ENCODE measurements around the gene PDE4D. TPM values are rescaled to one million over a fixed set of nuclear protein-coding genes. Genes with fewer than 3 reads are reported as not detected.

Gene PDE4D
- total RNA-seq, 2 experiments from 2014 or later: 75.5 to 80.7 TPM

- no peak overlapping the region for H3K4me3 Mint-ChIP-seq
- ATAC-seq: no peak
Observed at GRCh38 chr5:59637884-59638580, 255.5 kb downstream of the PDE4D start.

GRCh38 chr5:59629561-59629960, 264.0 kb downstream of the PDE4D start:
- TF ChIP-seq, protein P1, sequence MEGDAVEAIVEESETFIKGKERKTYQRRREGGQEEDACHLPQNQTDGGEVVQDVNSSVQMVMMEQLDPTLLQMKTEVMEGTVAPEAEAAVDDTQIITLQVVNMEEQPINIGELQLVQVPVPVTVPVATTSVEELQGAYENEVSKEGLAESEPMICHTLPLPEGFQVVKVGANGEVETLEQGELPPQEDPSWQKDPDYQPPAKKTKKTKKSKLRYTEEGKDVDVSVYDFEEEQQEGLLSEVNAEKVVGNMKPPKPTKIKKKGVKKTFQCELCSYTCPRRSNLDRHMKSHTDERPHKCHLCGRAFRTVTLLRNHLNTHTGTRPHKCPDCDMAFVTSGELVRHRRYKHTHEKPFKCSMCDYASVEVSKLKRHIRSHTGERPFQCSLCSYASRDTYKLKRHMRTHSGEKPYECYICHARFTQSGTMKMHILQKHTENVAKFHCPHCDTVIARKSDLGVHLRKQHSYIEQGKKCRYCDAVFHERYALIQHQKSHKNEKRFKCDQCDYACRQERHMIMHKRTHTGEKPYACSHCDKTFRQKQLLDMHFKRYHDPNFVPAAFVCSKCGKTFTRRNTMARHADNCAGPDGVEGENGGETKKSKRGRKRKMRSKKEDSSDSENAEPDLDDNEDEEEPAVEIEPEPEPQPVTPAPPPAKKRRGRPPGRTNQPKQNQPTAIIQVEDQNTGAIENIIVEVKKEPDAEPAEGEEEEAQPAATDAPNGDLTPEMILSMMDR (IDR thresholded peaks at IDR 0.05): no peak
- CTCF ChIA-PET: no interaction called here
- H3K4me1 Mint-ChIP-seq (ENCODE audit: low read depth): no peaks in the 10 kb centered on the region
- POLR2A ChIA-PET: no interaction called here
- H3K9me3 Mint-ChIP-seq: peaks cover 7% of the 10 kb centered on the region
- H3K36me3 Mint-ChIP-seq (ENCODE audit: low read depth): no peaks in the 10 kb centered on the region
- DNase-seq (no peak), ATAC-seq (no peak)
- intact Hi-C loops (cut with micrococcal nuclease): no loop called here
- H3K27me3 Mint-ChIP-seq: peaks cover 6% of the 10 kb centered on the region
- H3K4me3 Mint-ChIP-seq: no peak overlapping the region
- no peak overlapping the region for H3K27ac Mint-ChIP-seq

More at GRCh38 chr5:59637884-59638580, 255.5 kb downstream of the PDE4D start:
- intact Hi-C loops (cut with micrococcal nuclease): no loop called here
- Mint-ChIP-seq H3K9me3 (peaks cover 5% of the 10 kb centered on the region), H3K4me1 (ENCODE audit: low read depth) (no peaks in the 10 kb centered on the region), H3K36me3 (ENCODE audit: low read depth) (no peaks in the 10 kb centered on the region), H3K27me3 (peaks cover 7% of the 10 kb centered on the region), H3K27ac (no peak overlapping the region)
- ChIA-PET POLR2A (no interaction called here), CTCF (no interaction called here)
- DNase-seq: no peak
- TF ChIP-seq, protein P1 (IDR thresholded peaks at IDR 0.05): no peak

DNA sequence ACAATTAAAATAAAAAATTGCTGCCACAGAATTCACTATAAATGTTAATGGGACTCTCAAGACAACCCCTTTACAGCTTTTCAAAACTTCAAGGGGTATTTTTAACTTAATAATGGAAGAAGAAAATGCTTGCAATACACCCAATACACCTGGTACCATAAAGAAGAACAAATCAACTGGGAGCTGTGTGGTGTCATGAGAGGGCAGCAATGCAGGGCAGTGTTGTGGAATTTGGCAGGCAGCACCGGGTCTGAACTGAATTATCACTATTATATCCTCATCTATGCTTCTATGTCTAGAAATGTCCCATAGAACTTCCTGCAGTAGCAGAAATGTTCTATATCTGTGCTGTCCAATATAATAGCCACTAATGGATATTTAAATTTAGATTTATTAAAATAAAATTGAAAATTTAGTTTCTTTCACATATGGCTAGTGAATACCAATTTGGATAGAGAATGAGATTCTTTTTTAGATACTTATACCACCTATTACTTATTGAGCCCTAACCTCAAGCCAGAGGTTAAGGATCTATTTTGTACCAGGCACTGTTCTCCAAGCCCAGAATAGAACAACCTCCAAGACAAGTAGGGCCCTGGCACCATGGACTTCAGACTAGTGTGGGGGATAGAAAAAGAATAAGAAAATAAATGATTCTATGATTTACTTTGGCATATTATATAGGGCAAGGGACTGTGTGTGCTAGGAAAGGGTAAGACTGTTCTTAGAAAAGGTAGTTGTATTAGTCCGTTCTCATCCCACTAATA, 265.3 kb downstream of the PDE4D start:
- H3K4me1 Mint-ChIP-seq (ENCODE audit: low read depth): no peaks in the 10 kb centered on the region
- intact Hi-C loops (cut with micrococcal nuclease): no loop called here
- peaks cover 4% of the 10 kb centered on the region for H3K9me3 Mint-ChIP-seq
- ChIA-PET CTCF (no interaction called here), POLR2A (no interaction called here)
- TF ChIP-seq, protein P1 (IDR thresholded peaks at IDR 0.05): no peak
- no peak overlapping the region for H3K4me3 Mint-ChIP-seq
- peaks cover 4% of the 10 kb centered on the region for H3K27me3 Mint-ChIP-seq
- ATAC-seq (no peak), DNase-seq (no peak)
- H3K36me3 Mint-ChIP-seq (ENCODE audit: low read depth): no peaks in the 10 kb centered on the region
- H3K27ac Mint-ChIP-seq: no peak overlapping the region

GRCh38 chr5:59624898-59625297, 268.6 kb downstream of the PDE4D start:
- CTCF ChIA-PET: no interaction called here
- DNase-seq (no peak), ATAC-seq (no peak)
- peaks cover 2% of the 10 kb centered on the region for H3K9me3 Mint-ChIP-seq
- no peak overlapping the region for H3K27ac Mint-ChIP-seq
- intact Hi-C loops (cut with micrococcal nuclease): no loop called here
- H3K4me1 Mint-ChIP-seq (ENCODE audit: low read depth): no peaks in the 10 kb centered on the region
- TF ChIP-seq, protein P1 (IDR thresholded peaks at IDR 0.05): no peak
- POLR2A ChIA-PET: no interaction called here
- H3K27me3 Mint-ChIP-seq: peaks cover 4% of the 10 kb centered on the region
- H3K4me3 Mint-ChIP-seq: no peak overlapping the region
- H3K36me3 Mint-ChIP-seq (ENCODE audit: low read depth): no peaks in the 10 kb centered on the region

GRCh38 chr5:59622848-59623247, 270.7 kb downstream of the PDE4D start:
- no peak overlapping the region for H3K27ac Mint-ChIP-seq
- no peaks in the 10 kb centered on the region for H3K27me3 Mint-ChIP-seq
- ATAC-seq (no peak), DNase-seq (no peak)
- no peaks in the 10 kb centered on the region for H3K9me3 Mint-ChIP-seq
- intact Hi-C loops (cut with micrococcal nuclease): no loop called here
- TF ChIP-seq, protein P1 (IDR thresholded peaks at IDR 0.05): no peak
- H3K36me3 Mint-ChIP-seq (ENCODE audit: low read depth): no peaks in the 10 kb centered on the region
- no peak overlapping the region for H3K4me3 Mint-ChIP-seq
- ChIA-PET CTCF (no interaction called here), POLR2A (no interaction called here)
- no peaks in the 10 kb centered on the region for H3K4me1 Mint-ChIP-seq (ENCODE audit: low read depth)
